ENCODE results near the gene LCK.
"Not testable (repeated sequence)": the region's sequence is repeated elsewhere in the genome, so short reads cannot be mapped to it uniquely, and the experiment has no call there.

The LCK gene

DNA sequence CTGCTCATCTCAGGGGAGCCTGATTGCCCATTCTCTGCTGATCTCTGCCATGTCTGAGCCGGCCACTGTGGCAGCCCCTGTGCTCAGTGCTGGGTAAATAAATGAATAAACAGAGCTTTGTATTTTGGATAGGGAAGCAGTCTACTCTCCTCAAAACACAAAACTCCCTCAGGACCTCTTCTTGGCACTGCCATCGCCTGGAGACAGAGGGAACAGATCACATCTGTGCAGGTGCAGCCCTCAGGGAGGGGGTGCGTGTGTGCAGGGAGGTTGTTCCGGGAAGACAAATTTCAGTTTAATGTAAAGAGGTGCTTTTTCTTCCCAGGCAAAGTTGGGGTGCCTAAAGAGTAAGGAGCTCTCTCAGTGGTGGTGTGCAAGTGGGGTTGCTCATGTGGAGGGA is 11.7 kb upstream of the LCK start:
- FAIRE-seq (no peak), DNase-seq (ENCODE audit: insufficient read length, low spot score) (no peak)

DNA sequence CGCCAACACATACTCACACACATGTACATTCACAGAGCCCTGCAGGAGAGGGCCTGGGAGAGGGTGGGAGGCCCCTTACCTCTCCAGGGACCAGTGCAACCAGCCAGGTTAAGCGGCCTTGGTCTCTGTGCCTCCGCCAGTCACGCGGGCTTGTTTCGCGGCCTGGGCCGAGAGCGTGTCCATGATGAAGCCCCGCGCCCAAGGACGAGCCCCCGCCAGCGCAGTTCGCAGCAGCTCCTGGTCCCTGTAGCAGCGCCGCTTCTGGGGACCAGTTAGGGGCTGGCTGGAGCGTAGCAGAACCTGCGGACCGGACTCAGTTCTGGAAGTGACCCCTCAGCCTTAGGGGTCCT is 11.3 kb upstream of the LCK start:
- DNase-seq (ENCODE audit: insufficient read length, low spot score) (no peak), FAIRE-seq (no peak)

DNA sequence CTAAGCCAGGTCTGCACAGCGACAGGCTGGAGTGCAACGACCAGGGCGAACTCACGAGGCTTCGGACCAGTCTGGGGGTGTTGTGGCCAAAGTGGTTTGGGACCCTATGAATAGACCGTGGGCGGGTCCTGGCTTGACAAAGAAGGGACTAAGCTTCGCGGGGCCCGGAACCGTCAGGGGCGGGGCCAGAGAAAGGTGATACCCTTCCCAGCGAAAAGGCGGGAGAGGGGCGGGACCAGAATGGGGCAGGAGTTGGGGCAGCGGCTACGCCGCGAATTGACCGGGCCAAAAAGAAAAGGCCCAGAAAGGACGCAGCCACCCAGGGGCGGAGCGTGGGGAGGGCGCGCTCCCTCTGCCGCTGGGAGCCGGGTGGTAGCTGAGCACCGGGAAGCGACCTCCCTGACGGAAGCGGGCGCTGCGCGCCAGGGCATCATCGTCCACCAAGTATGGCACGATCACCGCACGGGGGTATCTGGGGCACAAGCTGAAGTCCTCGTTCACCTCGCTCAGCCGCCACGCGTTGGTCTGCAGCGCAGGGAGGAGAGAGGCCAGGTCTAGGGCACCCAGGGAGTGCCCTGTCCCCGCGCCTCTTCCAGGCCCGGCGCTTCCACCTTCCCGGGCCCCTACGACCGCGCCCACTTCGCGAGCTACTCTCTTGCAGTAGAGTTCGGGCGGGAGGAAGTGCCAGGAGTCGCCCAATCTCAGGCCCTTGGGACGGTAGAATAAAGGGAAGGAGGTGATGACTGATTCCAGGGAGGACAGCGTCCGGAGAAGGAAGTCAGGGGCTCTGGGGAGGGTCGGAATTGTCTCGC is 10.7 kb upstream of the LCK start:
- FAIRE-seq = peak; percentile 68
- peak; percentile 41 for DNase-seq (ENCODE audit: insufficient read length, low spot score)

GRCh38 chr1:32241001-32241763 is 9.9 kb upstream of the LCK start:
- FAIRE-seq (peak; percentile 51), DNase-seq (ENCODE audit: insufficient read length, low spot score) (peak; percentile 53)

GRCh38 chr1:32242341-32242851 is 8.7 kb upstream of the LCK start:
- FAIRE-seq = peak; percentile 51
- no peak for DNase-seq (ENCODE audit: insufficient read length, low spot score)

DNA sequence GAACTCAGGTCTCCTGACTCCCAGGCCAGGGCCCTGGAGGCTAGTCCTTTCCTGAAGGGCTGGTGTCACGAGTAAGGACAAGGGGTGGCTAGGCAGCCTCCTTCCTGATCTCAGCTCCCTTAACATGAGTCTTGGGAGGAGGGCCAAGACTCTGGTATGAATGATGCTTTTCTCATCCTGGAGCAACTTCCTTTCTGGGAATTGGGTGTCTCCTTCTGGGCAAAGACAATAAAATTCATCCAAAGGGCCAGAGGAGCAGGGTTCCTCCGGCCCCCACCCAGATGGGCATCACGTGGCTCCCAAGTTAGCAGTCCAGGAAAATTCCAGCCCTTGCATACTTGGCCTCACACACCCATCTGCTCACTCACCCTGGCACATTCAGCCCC is 4.2 kb upstream of the LCK start, which contains the start of gene FAM167B:
TSS of gene FAM167B (plus strand) at position 335 of the 386 bp plus-strand sequence. CDS start 200 bp downstream, outside the sequence.
- DNase-seq (ENCODE audit: insufficient read length, low spot score) (no peak), FAIRE-seq (no peak)

GRCh38 chr1:32247452-32247851 is 3.6 kb upstream of the LCK start:
- DNase-seq (ENCODE audit: insufficient read length, low spot score) (no peak), FAIRE-seq (no peak)

DNA sequence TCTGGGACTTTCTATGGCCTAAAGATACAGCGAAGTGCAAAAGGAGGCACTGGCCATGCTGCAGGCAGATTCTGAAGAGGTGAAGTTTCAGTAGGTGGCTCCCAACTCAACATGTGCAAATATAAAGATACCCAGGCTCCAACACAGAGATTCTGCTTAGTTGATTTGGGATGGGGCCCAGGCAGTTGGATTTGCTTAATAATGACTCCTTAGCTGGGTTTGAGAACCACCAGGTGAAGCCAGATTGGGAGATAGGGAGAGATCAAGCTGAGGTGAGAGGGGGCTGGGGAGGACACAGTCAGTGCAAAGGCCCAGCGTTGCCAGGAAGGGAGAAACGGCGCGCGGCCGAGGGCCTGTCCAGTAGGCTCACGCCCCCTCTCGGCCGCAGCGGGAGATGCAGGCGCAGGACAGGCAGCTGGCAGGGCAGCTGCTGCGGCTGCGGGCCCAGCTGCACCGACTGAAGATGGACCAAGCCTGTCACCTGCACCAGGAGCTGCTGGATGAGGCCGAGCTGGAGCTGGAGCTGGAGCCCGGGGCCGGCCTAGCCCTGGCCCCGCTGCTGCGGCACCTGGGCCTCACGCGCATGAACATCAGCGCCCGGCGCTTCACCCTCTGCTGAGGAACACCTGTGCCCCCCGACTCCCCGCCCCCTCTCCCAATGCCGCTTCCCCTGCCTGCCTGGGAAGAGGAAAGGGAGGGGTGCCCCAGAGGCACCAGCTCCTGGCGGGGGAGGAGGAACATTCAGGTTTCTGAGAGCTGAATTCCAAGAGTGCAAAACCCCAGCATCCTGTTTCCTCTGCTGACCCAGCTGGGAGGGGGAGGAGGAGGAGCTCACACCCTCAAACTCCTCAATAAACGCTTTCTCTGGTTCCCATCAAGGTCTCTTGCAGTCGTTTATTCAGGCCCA is 2.8 kb upstream of the LCK start:
- FAIRE-seq = peak; percentile 76
- DNase-seq (ENCODE audit: insufficient read length, low spot score) = no peak

- DNase-seq (ENCODE audit: insufficient read length, low spot score) (peak; percentile 75), FAIRE-seq (peak; percentile 94)
Observed at GRCh38 chr1:32249831-32250525, 1.1 kb upstream of the LCK start.

- DNase-seq (ENCODE audit: insufficient read length, low spot score) (no peak), FAIRE-seq (peak; percentile 83)
Observed at GRCh38 chr1:32255072-32256071, 4.3 kb downstream of the LCK start.

GRCh38 chr1:32256473-32257226 is 5.6 kb downstream of the LCK start:
- DNase-seq (ENCODE audit: insufficient read length, low spot score) = no peak
- FAIRE-seq = peak; percentile 87

- no peak for FAIRE-seq
- no peak for DNase-seq (ENCODE audit: insufficient read length, low spot score)
Observed at GRCh38 chr1:32257227-32257508, 6.1 kb downstream of the LCK start.

DNA sequence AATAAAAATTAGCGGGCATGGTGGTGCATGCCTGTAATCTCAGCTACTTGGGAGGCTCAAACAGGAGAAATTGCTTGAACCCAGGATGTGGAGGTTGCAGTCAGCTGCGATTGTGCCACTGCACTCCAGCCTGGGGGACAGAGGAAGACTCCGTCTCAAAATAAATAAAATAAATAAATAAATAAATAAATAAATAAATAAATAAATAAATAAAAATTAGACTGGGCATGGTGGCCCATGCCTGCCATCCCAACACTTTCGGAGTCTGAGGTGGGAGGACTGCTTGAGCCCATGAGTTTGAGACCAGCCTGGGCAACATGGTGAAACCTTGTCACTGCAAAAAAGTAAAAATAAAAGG is 12.2 kb downstream of the LCK start:
- not testable (repeated sequence) for FAIRE-seq; DNase-seq (ENCODE audit: insufficient read length, low spot score)

DNA sequence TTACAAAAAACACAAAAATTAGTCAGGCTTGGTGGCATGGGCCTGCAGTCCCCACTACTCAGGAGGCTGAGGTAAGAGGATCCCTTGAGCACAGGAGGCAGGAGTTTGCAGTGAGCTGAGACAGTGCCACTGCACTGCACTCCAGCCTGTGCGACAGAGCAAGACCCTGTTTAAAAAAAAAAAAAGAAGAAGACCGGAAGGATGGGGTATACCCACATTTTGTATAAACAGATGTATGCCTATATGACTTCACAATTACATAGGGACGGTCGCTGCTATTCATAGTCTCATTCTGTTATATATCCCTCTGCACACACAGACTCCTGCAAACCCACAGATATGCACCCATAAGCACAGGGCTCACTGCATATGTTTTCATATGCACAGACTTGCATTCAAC is 12.7 kb downstream of the LCK start:
- FAIRE-seq (peak; percentile 66), DNase-seq (ENCODE audit: insufficient read length, low spot score) (no peak)

GRCh38 chr1:32265846-32266245 is 14.8 kb downstream of the LCK start:
- DNase-seq (ENCODE audit: insufficient read length, low spot score) = no peak
- FAIRE-seq = no peak

GRCh38 chr1:32266921-32267591 is 16.0 kb downstream of the LCK start:
- DNase-seq (ENCODE audit: insufficient read length, low spot score) (no peak), FAIRE-seq (peak; percentile 57)

GRCh38 chr1:32269744-32270143 is 18.7 kb downstream of the LCK start:
- FAIRE-seq (no peak), DNase-seq (ENCODE audit: insufficient read length, low spot score) (no peak)
